NCI-H2029 treated with DMSO at 0.1 percent for 48 hours (cell line): ENCODE data around the gene SKAP2.

Experiments used
- DNase-seq: peaks from one replicate; lab custom pipeline; 2025; lab: John Stamatoyannopoulos, UW

Gene SKAP2

DNA sequence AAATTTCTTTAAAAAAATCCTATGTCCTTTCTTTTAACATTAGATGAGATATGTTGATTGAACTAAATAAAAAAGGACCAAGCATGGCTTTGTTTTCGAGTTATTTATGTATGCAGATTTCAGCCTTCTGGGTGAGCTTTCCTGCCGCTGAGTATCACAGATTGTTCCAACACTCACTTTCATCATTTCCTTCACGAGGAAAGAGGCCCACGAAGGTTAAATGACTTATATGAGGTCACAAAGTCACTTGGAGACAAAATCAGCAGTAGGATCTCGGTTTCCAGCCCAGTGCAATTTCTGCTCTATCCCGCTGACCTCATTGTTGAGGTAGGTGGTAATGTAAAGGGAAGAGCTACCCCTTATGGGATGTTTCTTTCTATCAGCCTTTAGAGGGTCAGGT is 226.8 kb downstream of the SKAP2 start:
- no peak for DNase-seq

DNA sequence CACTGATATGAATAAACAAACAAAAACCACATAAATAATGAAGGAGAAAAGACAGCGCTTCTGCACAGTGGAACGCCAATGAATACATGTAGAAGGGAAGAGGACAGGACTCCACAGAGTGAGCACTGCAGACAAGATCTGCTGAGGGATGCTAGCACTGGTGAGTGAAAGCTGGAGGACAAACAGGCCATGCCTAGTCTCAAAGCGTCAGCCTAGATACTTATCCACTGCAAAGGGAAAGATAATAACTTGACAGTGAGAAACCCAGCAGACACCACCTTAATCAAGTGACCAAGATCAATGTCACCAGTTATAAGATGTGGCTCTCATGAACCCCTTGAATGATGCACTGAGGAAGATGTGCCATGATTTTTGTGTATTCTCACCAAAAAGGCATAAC is 227.6 kb downstream of the SKAP2 start:
- no peak for DNase-seq

DNA sequence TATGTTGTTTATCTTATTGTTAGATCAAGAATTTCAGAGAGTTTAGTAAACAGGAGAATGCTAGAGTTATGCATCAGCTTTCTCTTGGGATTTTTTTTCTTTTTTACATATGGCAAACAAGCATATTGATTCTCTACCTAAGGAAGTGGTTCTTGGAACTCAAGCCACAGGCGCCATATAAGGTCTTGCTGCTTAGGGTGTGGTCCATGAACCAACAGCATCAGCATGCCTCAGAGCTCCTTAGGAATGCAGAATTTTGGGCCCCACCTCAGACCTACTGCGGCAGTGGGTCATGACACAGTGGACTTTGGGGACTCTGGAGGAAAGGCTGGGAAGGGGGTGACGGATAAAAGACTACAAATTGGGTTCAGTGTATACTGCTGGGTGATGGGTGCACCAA is 230.8 kb downstream of the SKAP2 start:
- DNase-seq = no peak

DNA sequence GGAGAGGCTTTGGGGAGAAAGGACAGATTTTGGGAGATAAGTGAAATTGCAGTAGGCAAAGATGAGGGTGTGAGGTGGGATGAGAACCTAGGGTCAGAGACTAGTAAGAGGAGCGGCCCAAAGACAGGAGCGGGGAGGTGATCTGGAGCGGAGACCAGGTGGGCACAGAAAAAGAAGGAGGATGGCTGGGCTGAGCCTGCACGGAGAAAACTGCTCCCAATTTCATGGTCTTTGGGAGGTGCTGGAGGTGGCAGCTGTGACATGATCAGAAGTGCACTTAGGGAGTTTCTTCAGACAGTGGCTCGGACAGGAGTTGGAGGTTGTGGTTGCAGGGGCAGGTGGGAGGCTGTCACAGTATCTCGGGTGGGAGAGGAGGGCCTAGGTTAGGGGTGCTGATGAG is 232.8 kb downstream of the SKAP2 start:
- no peak for DNase-seq

DNA sequence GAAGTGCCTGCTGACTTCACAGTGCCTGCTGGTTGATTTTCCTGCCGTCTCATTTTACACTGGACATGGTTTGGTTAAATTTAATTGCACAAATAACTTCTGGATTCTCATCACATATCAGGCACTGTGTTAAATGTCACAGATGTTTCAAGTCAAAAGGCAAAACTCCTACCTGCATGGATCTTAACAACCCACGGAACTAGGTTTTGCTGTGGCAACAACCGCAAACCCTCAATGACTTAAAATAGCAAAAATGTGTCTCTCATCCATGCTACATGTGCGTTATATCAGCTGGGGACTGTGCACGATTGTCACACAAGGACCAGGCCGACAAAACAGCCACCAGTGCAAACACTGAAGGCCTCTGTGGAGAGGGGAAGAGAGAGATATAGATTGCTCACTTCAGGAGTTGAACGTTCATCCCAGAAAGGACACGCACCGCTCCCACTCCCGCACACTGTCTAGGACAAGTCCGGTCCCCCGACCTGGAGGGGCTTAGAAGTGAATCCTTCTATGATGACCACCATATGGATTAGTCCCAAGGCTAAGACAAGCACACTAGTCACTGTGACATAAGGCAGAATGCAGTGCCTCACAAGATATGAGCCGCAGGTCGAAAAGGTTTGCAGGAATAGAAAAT is 233.3 kb downstream of the SKAP2 start:
- DNase-seq = no peak

DNA sequence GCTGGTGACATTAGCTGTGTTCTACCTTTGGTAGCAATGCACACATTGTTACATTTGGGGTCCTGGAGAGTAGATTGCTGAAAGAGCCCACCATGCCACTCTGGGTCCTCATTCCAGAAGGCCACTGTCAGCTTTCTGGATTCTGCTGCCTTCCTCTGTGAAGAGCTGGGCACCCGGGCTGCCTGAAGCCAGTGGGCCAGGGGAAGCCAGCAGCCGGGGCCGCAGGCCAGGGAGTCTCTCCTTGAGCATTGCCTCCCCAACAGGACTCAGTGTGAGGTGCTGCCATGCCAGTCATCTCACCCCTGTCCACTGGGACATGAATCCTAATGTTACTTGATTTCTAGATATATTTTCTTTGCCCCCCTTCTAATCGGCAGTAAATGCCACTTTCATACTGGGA is 234.0 kb downstream of the SKAP2 start:
- no peak for DNase-seq

DNA sequence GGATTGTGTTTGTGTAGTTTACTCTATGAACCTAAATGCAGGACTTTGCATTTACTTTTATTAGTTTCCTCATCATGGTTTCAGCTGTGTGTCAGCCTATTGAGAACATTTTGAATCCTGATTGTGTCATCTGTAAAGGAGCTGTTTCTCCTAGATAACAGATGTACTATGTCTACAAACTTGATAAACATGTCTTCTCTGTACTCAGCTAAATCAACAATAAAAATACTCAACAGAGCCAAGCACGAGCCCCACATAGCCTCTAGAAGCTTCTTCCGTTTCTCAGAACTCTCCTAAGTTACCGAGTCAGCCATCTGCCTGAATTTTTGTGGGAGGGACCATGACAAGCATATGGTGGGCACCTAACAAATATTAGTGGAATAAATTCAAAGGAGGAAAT is 234.7 kb downstream of the SKAP2 start:
- no peak for DNase-seq

DNA sequence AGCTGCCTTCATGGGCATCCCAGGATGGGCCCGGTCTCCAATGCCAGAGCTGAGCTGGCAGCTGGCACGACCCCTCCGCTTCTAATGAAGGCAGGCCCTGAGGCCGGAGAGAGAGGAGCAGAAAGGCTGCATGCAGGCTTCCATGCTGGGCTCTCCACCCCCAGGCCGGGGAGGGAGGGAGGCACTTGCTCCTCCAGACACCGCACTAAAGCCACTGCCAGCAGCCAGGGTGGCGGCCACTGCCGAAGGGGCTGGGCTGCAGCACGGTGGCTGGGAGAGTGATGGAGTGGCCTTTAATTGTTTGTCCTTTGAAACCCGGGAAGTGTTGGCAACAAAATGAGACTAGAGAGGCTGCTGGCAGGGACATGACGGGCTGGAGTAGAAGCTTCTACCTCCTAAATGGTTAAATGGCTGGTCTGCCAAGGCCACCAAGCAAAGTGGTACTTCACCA is 236.5 kb downstream of the SKAP2 start:
- peak; percentile 97 for DNase-seq

DNA sequence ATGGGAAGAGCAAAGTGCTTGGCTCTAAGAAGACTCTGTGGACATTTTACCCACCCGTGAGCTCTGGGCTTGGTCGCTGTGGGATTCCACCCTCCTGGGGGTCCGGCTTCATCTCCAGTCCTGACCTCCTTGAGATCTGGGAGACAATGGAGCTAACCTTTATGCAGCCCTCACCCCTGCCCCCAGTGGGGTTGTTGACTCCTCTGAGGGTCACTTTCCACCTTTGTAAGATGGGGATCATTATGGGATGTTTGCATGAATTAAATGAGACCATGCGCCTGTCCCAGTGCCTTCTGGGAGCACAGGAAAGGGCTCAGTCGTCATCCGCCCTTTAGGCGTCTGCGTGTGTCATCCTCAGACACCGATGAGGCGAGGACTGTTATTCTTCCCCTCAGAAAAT is 237.2 kb downstream of the SKAP2 start:
- DNase-seq = no peak

DNA sequence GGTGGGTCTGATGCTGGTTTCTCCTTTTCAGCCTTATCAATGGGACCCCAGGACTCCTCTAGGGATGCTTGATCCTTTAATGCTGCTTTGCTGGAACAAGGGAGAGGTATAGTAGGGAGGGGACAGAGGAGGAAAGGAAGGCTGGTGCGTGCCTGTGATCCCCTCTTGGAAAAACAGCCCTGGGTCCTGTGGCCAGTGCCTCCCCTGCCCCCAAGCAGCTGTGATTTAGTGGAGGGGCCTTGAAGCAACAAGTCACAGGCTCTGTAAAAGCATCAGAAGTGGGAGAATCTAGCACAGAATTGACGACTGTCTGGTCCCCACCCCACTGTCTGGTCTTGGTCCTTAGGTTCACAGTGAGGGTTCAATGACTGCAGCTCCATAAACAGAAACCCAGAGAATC is 237.7 kb downstream of the SKAP2 start:
- no peak for DNase-seq

DNA sequence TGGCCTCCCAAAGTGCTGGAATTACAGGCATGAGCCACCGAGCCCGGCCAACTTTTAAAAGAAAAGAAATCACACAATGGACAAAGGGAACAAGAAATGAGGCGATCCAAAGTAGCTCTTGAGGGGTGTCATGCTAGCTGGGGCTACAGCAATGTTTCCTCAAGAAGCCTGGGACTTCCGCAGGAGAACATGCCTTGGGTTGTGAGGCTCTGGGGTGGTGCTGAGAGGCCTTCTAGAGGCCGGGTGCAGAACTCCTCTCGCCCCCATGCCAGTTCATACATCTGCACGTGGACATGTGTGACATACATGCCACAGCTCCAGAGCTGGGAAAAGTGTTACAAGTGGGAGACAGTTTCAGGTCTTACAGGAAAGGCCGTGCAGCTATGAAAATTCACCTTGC is 238.2 kb downstream of the SKAP2 start:
- DNase-seq = no peak

DNA sequence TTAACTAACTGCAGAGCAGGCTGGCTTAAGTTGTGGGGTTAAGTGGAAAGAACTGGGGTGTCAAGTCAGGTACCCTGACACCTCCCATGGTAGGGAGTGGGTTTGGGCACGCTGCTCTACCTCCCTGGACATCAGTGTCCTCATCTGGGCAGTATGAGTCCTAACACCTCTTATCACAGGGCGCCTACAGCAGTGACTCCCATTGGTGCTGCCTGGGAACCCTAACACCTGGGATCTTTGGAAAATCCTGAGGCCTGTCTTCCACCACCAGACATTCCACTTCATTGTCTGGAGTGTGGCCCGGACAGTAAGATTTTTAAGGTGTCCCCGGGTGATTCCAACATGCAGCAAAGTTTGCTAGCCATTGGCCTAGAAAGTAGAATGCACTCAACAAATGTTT is 239.1 kb downstream of the SKAP2 start:
- no peak for DNase-seq

DNA sequence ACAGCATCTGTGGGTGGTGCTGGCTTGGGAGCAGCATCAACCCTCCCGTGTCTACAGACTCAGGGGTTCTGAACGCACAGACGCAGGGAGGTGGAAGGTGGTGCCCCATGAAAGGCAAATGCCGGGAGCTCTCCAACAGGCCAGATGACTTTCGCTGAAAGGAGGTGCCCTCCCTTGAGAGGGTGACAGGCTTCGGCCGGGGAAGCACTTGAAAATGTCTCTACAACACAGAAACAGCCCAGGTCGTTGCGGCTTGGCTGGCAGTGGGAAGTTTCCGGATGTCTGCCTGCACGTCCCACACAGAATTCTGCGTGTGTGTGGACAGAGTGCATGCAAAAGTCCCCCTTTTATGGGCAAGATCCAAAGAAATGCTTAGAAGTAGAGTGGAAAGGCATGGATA is 239.6 kb downstream of the SKAP2 start:
- no peak for DNase-seq

DNA sequence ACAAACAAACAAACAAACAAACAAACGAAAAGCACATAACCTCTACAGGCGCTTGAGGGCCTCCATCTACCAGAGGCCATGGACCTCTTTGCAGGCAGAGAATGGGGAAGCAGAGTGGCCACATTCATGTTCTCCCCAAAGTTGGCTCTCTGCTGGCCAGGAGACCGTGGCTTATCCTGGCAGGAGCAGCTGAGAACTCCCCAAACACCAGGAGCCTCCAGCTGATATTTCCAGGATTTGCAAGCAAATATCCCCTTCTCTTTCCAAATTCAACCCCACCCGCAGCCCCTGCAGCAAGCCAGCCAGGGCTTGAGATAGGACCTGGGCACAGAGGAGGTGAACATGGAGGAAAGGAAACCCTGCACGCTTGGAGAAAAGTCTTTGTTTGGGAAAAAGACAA is 240.0 kb downstream of the SKAP2 start:
- DNase-seq = no peak

DNA sequence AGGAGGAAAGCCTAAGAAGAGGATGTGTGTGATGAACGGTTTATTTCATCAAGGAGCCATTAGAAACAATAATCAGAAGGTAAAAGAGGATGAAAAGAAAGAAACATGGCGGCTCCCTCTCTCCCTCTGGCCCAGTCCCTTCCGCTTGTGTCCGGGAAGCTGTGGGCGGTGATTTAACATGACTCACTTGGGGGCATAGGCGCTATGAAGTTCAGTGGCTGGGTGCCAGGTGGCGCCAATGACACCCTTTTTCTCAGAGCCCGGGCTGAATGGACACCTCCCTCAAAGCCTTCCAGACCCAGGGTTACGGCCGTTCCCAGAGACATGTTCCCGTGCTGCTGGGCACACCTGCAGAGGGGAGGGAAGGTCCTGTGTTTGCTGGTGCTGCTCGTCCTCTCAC is 244.0 kb downstream of the SKAP2 start:
- DNase-seq = no peak

DNA sequence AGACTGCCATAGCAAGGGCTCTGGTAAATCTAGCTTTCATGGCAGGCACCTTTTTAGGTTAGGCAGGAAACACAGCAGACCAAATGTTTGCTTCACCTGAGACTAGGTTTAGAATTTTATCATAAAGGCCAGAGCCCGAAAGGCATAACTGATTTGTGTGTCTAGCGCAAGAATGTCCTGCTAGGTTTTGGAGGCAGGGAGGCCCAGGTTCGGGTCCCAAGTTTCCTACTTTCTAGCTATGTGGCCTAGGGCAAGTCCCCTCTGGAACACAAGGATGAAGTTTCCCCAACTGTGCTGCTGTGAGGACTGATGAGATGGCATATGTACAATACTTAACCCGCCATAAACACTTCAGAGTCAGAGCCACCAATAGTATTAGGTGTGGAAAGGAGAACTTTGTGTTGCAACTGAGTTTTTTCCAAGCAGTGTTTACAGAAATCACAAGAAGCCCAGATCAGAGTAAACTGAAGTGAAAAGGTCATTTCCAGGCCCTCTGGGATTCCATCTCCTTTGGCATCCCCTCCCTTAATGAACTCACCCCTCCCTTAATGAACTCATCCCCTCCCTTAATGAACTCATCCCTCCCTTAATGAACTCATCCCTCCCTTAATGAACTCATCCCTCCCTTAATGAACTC is 244.9 kb downstream of the SKAP2 start:
- no peak for DNase-seq

DNA sequence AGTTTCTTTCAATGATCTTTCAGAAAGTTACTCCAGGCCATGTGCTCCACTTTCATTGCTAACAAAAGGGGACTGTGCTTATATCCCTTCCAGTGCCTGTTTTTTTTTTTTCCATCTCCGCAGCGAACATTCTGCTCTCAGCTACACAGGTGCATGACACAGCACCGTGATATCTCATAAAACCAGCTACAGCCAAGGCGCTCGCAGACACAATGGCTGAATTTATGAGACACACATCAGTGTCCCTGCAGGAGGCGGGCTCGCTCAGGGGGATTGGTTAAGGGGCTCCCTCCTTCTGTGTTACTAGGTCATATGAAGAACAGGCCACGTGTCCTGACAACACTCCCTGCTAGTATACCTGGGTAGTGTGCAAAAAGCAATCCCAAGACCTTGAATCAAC is 245.5 kb downstream of the SKAP2 start:
- DNase-seq = no peak

DNA sequence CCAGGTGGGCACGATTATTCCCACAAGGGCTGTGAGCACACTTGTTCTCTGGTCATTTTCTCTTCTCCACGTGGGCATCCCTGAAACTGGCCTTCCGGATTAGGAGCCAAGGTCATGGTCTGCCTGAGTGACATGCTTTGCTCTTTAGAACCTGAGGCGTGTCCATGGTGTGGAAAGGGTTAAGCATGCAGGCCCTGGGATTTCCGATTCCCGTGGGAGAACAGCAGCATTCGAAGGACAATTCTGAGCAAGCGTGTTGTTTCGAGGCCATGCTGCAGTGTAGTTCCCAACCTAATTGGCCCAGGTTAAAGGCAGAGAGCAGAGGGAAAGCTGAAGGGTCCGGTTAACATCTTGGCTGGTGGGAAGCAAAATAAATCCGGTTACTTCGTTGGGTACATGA is 245.9 kb downstream of the SKAP2 start:
- no peak for DNase-seq
